AG04450 (cell line): ENCODE measurements around the gene TMEM131L. TPM values are rescaled to one million over a fixed set of nuclear protein-coding genes. Genes with fewer than 3 reads are reported as not detected.
"Not testable (repeated sequence)": the region's sequence is repeated elsewhere in the genome, so short reads cannot be mapped to it uniquely, and the experiment has no call there.

Experiments used
- CTCF ChIA-PET: fragments of 300-600, 350-600 bp; formaldehyde crosslinking; extraction: SDS; loops from one replicate; lab custom pipeline; 2022; ENCODE audit warnings: antibody characterized with exemption, inconsistent platforms; lab: Charles Lee
- POLR2A ChIA-PET: fragments of 350-600 bp; formaldehyde crosslinking; extraction: SDS; loops from one replicate; lab custom pipeline; 2021; ENCODE audit warnings: antibody characterized with exemption, inconsistent platforms; lab: Yijun Ruan, JAX
- DNase-seq: peaks from one replicate; pipeline ENCODE4 v3.0.0-alpha.2; 2011; ENCODE audit warnings: low read depth, low spot score
- H3K27ac ChIP-seq: one replicate; pipeline ENCODE4 v1.5.1; 2012; ENCODE audit warnings: low read depth, low read length, control low read depth
- H3K27me3 ChIP-seq: one replicate; pipeline ENCODE4 v1.6.0; 2012; ENCODE audit warnings: low read length; ENCODE audit not compliant: control insufficient read depth, insufficient read depth
- H3K4me3 ChIP-seq: 2 replicates; pipeline ENCODE4 v1.5.1; 2011; ENCODE audit warnings: mild to moderate bottlenecking, low read depth, low read length, control low read depth
- H3K9me3 ChIP-seq: 2 replicates; pipeline ENCODE4 v1.5.1; 2012; ENCODE audit warnings: low read length; ENCODE audit not compliant: control insufficient read depth, insufficient read depth
- polyA plus RNA-seq: library from polyadenylated mRNA; depleted of rRNA; stranded (reverse); fragments of >200 nt; gene quantifications from 2 replicates; pipeline ENCODE4 v1.2.3, GENCODE V29; 2011
- TF ChIP-seq, protein P1 (sequence below): IDR thresholded peaks from 2 replicates; pipeline ENCODE4 v1.5.1; 2011; ENCODE audit warnings: low read depth, low read length, control low read depth, inconsistent platforms

Gene TMEM131L
- polyA plus RNA-seq, 1 experiment, result 15.5 TPM

DNA sequence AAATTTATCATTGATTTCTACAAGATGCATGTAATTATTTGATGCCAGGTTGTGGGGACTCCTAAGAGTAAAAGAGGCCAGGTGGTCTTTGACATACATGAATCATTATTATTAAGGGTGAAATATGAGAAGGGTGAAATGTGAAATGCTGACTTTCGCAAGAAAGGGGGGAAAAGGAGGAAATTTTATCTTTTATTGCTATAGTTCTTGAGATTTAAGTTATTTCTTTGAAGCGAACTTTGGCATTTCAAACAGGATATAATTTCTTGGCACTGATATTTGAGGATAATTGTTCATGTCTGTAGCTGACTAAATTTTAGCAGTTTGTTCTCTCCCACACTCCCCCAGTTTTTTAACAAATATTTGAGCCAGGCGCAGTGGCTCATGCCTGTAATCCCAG, 80.1 kb downstream of the TMEM131L start:
- no peak for DNase-seq
- TF ChIP-seq, protein P1, sequence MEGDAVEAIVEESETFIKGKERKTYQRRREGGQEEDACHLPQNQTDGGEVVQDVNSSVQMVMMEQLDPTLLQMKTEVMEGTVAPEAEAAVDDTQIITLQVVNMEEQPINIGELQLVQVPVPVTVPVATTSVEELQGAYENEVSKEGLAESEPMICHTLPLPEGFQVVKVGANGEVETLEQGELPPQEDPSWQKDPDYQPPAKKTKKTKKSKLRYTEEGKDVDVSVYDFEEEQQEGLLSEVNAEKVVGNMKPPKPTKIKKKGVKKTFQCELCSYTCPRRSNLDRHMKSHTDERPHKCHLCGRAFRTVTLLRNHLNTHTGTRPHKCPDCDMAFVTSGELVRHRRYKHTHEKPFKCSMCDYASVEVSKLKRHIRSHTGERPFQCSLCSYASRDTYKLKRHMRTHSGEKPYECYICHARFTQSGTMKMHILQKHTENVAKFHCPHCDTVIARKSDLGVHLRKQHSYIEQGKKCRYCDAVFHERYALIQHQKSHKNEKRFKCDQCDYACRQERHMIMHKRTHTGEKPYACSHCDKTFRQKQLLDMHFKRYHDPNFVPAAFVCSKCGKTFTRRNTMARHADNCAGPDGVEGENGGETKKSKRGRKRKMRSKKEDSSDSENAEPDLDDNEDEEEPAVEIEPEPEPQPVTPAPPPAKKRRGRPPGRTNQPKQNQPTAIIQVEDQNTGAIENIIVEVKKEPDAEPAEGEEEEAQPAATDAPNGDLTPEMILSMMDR, result no peak
- ChIA-PET CTCF (interaction anchor here (1.0 to 2.1 kb wide), 3 partner anchors 11 to 202 kb away, joined by 5 to 7 read pairs (median 6); partner anchors contain the start of gene MND1), POLR2A (no interaction called here)
- Histone ChIP-seq H3K27me3 (no peaks in the 10 kb centered on the region), H3K9me3 (no peaks in the 10 kb centered on the region), H3K27ac (no peak overlapping the region), H3K4me3 (no peak overlapping the region)

DNA sequence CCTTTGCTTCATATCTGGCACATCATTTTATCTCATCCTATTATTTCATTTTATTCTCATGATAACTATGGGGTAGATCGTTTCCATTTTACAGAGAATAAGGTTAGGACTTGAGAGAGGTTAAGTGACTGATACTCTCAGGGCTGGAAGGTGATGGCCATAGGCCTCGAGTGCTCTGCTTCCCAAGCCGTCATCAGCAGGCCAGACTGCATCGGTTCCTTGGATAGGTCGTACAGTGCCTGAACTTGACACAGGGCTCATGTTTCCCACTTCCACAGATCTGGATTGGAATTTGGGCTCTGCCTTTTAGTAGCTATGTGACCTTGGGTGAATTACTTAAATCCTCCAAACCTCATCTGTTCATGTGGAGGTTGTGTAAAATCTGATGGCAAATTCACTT, 81.4 kb downstream of the TMEM131L start:
- Histone ChIP-seq H3K9me3 (no peaks in the 10 kb centered on the region), H3K27ac (no peak overlapping the region), H3K27me3 (no peaks in the 10 kb centered on the region), H3K4me3 (no peak overlapping the region)
- TF ChIP-seq, protein P1, result no peak
- DNase-seq, result no peak
- POLR2A ChIA-PET, result no interaction called here
- CTCF ChIA-PET, result interaction anchor here (0.6 kb wide), 1 partner anchor 193 kb away, joined by 3 read pairs; no protein-coding TSS in a partner anchor

DNA sequence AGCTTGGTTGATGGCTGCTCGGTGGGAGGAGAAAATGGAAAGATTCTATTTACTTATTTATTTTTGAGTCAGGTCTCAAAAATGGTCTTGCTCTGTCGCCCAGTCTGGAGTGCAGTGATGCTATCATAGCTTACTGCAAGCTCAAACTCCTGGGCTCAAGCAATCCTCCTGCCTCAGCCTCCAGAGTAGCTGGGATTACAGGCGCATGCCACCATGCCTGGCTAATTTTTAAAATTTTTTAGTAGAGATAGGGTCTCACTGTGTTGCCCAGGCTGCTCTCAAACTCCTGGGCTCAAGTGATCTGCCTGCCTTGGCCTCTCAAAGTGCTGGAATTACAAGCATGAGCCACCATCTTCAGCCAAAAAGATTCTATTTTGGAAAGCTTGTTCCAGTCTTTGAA, 82.7 kb downstream of the TMEM131L start:
- not testable (repeated sequence) for DNase-seq, H3K27ac ChIP-seq, H3K4me3 ChIP-seq, H3K9me3 ChIP-seq, H3K27me3 ChIP-seq
- POLR2A ChIA-PET, result interaction anchor here (1.2 kb wide), 1 partner anchor 83 kb away, joined by 3 read pairs; the partner anchor contains the start of gene TMEM131L
- CTCF ChIA-PET, result interaction anchor here (1.1 kb wide), 1 partner anchor 13 kb away, joined by 3 read pairs; no protein-coding TSS in a partner anchor

DNA sequence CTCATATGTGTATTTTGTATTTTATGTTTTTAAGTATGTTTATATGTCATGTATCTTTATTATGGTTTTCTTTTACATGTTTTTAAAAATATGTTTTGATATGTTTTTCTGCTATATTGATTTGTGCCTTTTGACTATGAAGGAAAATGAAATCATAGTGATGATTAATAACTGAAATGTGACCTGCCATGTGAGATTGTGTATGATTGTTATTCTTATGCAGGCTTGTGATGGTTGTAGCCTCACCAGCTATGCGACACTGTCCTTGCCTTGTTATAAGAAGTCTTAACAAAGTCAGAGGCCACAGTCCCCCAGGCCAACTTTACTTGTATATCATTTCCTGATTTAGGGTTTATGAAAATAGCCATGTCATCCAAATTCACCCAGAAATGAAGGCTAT, 83.2 kb downstream of the TMEM131L start:
- Histone ChIP-seq H3K4me3 (no peak overlapping the region), H3K27me3 (no peaks in the 10 kb centered on the region), H3K27ac (no peak overlapping the region), H3K9me3 (no peaks in the 10 kb centered on the region)
- TF ChIP-seq, protein P1, result no peak
- ChIA-PET CTCF (interaction anchor here (1.1 kb wide), 1 partner anchor 14 kb away, joined by 3 read pairs; no protein-coding TSS in a partner anchor), POLR2A (interaction anchor here (1.2 kb wide), 1 partner anchor 84 kb away, joined by 3 read pairs; the partner anchor contains the start of gene TMEM131L)
- DNase-seq, result no peak

DNA sequence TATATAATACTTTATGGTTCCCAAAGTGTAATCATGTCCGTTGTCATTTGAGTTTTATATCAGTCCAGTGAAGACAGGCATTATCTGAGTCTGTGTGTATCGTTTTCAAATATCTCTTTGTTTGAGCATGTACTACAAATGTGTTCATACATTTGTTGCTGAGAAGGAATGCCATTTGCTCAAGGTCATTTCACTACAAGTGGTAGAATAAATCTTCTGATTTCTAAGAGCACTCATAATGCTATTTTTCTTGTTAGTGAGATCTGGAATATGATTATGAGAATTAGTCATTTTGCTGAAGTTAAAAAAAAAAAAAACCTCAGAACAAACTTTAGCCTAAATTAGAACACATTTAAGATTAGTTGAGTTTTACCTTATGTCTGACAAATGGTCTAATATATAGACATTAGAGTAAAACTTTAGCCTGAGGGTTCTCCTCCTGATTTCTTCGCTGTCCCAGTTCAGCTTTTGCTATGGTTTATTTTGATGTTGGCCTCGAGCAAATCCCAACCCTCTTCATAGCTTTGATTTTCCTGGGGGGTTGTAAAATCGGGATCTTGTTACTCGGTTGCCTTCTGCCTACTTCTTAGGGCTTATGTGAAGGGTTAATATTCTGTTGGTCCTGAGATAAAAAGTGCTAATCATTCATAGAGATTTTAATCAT, 87.1 kb downstream of the TMEM131L start:
- ChIA-PET CTCF (interaction anchor here (0.6 to 1.1 kb wide), 2 partner anchors 10 to 21 kb away, joined by 3 to 6 read pairs; no protein-coding TSS in a partner anchor), POLR2A (no interaction called here)
- no peak overlapping the region for H3K27ac ChIP-seq
- H3K4me3 ChIP-seq, result no peak overlapping the region
- H3K9me3 ChIP-seq, result no peaks in the 10 kb centered on the region
- no peak for DNase-seq
- H3K27me3 ChIP-seq, result no peaks in the 10 kb centered on the region
- TF ChIP-seq, protein P1, result no peak
